ENCODE results near the gene SGPP2. TPM values are rescaled to one million over a fixed set of nuclear protein-coding genes. Genes with fewer than 3 reads are reported as not detected.

SGPP2 gene
- total and polyA plus RNA-seq, 2 of the 4 experiments (the other 2 are of a cell fraction), result not detected

DNA sequence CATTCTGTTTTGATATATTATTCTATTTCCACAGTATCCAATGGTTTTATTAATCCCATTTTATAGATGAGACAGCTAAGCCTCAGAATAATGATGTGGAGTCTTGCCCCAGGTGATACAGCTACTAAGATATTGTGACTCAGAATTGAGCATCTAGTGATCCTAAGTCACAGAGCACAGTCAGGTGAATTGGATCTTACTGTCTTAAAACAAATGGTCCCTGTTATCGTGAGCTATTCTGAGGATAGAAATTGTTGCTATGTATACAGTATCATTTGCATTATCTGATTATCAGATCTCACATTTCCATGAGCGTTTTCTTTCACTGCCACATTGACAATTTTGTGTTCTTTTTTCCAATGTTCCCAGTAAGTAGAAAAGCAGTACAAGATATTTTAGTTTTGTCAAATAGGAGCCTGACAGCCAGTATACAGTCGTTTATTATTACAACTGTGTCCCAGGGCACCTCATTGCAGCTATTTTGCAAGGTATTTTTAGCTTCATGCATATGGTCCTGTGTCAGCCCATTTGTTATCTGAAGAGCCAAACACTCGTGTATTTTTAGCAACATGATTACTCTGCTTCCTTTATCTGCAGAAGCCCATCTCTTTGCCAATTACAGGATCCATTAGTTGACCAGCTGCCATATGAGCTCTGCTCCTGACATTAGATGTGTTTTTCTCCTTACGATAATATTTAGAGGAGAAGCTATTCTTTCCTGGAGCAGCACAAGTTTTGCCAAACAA is 25.1 kb upstream of the SGPP2 start:
- ChIA-PET POLR2A (ENCODE audit: unreplicated experiment) (no interaction called here), CTCF (no interaction called here)
- TF ChIP-seq CEBPB (IDR thresholded peaks at IDR 0.05; ENCODE audit: low read depth, low read length) (no peak), NFE2L2 (IDR thresholded peaks at IDR 0.05; ENCODE audit: low read depth, low read length) (no peak), POLR2A (IDR thresholded peaks at IDR 0.05; ENCODE audit: low read depth, low read length) (no peak), MAFK (IDR thresholded peaks at IDR 0.05; ENCODE audit: low read depth, low read length) (no peak), RAD21 (IDR thresholded peaks at IDR 0.05; ENCODE audit: low read length) (no peak), BHLHE40 (IDR thresholded peaks at IDR 0.05; ENCODE audit: low read depth, low read length) (no peak), CHD1 (IDR thresholded peaks at IDR 0.05; ENCODE audit: low read depth, low read length) (no peak), FOS (IDR thresholded peaks at IDR 0.05; ENCODE audit: low read depth, low read length) (no peak), MAZ (IDR thresholded peaks at IDR 0.05; ENCODE audit: borderline replicate concordance, low read depth, low read length) (no peak)
- TF ChIP-seq, protein P1, sequence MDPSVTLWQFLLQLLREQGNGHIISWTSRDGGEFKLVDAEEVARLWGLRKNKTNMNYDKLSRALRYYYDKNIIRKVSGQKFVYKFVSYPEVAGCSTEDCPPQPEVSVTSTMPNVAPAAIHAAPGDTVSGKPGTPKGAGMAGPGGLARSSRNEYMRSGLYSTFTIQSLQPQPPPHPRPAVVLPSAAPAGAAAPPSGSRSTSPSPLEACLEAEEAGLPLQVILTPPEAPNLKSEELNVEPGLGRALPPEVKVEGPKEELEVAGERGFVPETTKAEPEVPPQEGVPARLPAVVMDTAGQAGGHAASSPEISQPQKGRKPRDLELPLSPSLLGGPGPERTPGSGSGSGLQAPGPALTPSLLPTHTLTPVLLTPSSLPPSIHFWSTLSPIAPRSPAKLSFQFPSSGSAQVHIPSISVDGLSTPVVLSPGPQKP (IDR thresholded peaks at IDR 0.05; ENCODE audit: borderline replicate concordance, low read depth, low read length), result no peak
- TF ChIP-seq, protein P2, sequence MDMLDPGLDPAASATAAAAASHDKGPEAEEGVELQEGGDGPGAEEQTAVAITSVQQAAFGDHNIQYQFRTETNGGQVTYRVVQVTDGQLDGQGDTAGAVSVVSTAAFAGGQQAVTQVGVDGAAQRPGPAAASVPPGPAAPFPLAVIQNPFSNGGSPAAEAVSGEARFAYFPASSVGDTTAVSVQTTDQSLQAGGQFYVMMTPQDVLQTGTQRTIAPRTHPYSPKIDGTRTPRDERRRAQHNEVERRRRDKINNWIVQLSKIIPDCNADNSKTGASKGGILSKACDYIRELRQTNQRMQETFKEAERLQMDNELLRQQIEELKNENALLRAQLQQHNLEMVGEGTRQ (IDR thresholded peaks at IDR 0.05; ENCODE audit: low read depth, low read length), result no peak
- TF ChIP-seq, protein P3, sequence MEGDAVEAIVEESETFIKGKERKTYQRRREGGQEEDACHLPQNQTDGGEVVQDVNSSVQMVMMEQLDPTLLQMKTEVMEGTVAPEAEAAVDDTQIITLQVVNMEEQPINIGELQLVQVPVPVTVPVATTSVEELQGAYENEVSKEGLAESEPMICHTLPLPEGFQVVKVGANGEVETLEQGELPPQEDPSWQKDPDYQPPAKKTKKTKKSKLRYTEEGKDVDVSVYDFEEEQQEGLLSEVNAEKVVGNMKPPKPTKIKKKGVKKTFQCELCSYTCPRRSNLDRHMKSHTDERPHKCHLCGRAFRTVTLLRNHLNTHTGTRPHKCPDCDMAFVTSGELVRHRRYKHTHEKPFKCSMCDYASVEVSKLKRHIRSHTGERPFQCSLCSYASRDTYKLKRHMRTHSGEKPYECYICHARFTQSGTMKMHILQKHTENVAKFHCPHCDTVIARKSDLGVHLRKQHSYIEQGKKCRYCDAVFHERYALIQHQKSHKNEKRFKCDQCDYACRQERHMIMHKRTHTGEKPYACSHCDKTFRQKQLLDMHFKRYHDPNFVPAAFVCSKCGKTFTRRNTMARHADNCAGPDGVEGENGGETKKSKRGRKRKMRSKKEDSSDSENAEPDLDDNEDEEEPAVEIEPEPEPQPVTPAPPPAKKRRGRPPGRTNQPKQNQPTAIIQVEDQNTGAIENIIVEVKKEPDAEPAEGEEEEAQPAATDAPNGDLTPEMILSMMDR (conservative IDR thresholded peaks at IDR 0.05; ENCODE audit: low read depth, low read length), result no peak
- Histone ChIP-seq H2AK5ac (ENCODE audit: low read depth, low read length) (no peak overlapping the region), H2BK5ac (ENCODE audit: low read depth, low read length, poor library complexity, severe bottlenecking) (no peak overlapping the region), H2BK120ac (ENCODE audit: low read depth, low read length) (no peak overlapping the region), H3K18ac (ENCODE audit: low read depth, low read length) (no peak overlapping the region), H3K14ac (replicated peaks; ENCODE audit: low read depth, low read length) (no peak overlapping the region), H3K27me3 (ENCODE audit: control insufficient read depth, insufficient read depth, low read length) (no peaks in the 10 kb centered on the region), H3K9me1 (ENCODE audit: insufficient read depth, low read length) (no peaks in the 10 kb centered on the region), H2BK15ac (ENCODE audit: low read depth, low read length) (no peak overlapping the region), H3K27ac (ENCODE audit: insufficient read depth, low read length) (no peak overlapping the region), H3K4me1 (ENCODE audit: control insufficient read depth, insufficient read depth, low read length) (no peaks in the 10 kb centered on the region), H4K5ac (ENCODE audit: low read depth, low read length) (no peak overlapping the region), H3K4ac (ENCODE audit: low read depth, low read length) (no peak overlapping the region), H2AK9ac (replicated peaks; ENCODE audit: low read depth, low read length, poor library complexity) (no peak overlapping the region), H3K36me3 (ENCODE audit: control insufficient read depth, insufficient read depth, low read length) (no peaks in the 10 kb centered on the region), H4K91ac (ENCODE audit: insufficient read depth, low read depth, low read length) (no peak overlapping the region), H3K9me3 (ENCODE audit: control insufficient read depth, insufficient read depth, low read length) (no peaks in the 10 kb centered on the region), H3K4me2 (ENCODE audit: low read depth, low read length) (no peak overlapping the region), H3K56ac (ENCODE audit: extremely low read depth, insufficient read depth, low read length) (no peak overlapping the region), H3K4me3 (ENCODE audit: insufficient read depth, low read depth, low read length) (no peak overlapping the region), H3K23ac (ENCODE audit: low read depth, low read length) (no peak overlapping the region), H2BK20ac (ENCODE audit: low read depth, low read length) (no peak overlapping the region), H3K79me1 (ENCODE audit: low read depth in 1 of 2, low read length in 2 of 2) (no peaks in the 10 kb centered on the region), H4K8ac (ENCODE audit: low read depth in 2 of 2, low read length in 2 of 2) (no peak overlapping the region), H3K9ac (ENCODE audit: low read depth, low read length) (no peak overlapping the region), H4K20me1 (ENCODE audit: insufficient read depth, low read length) (no peaks in the 10 kb centered on the region), H2AFZ (replicated peaks; ENCODE audit: low read length, poor library complexity) (no peak overlapping the region)
- ATAC-seq (ENCODE audit: low read depth) (no peak), DNase-seq (no peak)
- WGBS, 2 experiments (ENCODE audit: extremely low coverage in 2 of 2, insufficient read length in 1 of 2), result 0% methylated on average over 1 of the region's 5 CpGs; no CpG with 5 or more reads in 1 of the 2 experiments
- dilution Hi-C loops (cut with HindIII; ENCODE audit: low sequenced_read_pairs, unreplicated experiment) (no loop called here), intact Hi-C loops (cut with micrococcal nuclease) (no loop called here), in situ Hi-C loops (cut with MboI; ENCODE audit: low sequenced_read_pairs) (no loop called here)
- BruUV-seq (replicated peaks), result no TSS peak

Data from IMR-90 (cell line).